Measurements from ENCODE around the gene ZNF575. TPM values are rescaled to one million over a fixed set of nuclear protein-coding genes. Genes with fewer than 3 reads are reported as not detected.

The ZNF575 gene
- polyA plus RNA-seq (2013, experiment 1 of 2; ENCODE audit: insufficient read length), result 2.8 TPM
- polyA plus RNA-seq (2013, experiment 2 of 2; ENCODE audit: insufficient read length), result 3.6 TPM

- DNase-seq, result peak; percentile 93
Measured at GRCh38 chr19:43532962-43533545, at the start of gene ZNF575. Gene ZNF575, plus strand, starts transcription at chr19:43533188. Its CDS starts 1,235 bp downstream, at chr19:43534423.

GRCh38 chr19:43483281-43483680 is 49.7 kb upstream of the ZNF575 start:
- DNase-seq, result no peak

GRCh38 chr19:43485951-43486350 is 47.0 kb upstream of the ZNF575 start:
- no peak for DNase-seq

- DNase-seq, result no peak
Measured at GRCh38 chr19:43486412-43486811, 46.6 kb upstream of the ZNF575 start.

GRCh38 chr19:43488179-43488578 is 44.8 kb upstream of the ZNF575 start:
- no peak for DNase-seq

GRCh38 chr19:43489310-43489709 is 43.7 kb upstream of the ZNF575 start:
- DNase-seq, result no peak

- no peak for DNase-seq
Measured at GRCh38 chr19:43489979-43490599, 42.9 kb upstream of the ZNF575 start.

- no peak for DNase-seq
Measured at GRCh38 chr19:43490759-43491158, 42.2 kb upstream of the ZNF575 start.

- no peak for DNase-seq
Measured at GRCh38 chr19:43495082-43495481, 37.9 kb upstream of the ZNF575 start.

- DNase-seq, result no peak
Measured at GRCh38 chr19:43496960-43497359, 36.0 kb upstream of the ZNF575 start.

- no peak for DNase-seq
Measured at GRCh38 chr19:43498233-43498842, 34.6 kb upstream of the ZNF575 start.

GRCh38 chr19:43499042-43499441 is 33.9 kb upstream of the ZNF575 start:
- no peak for DNase-seq

GRCh38 chr19:43501661-43502418 is 31.1 kb upstream of the ZNF575 start:
- no peak for DNase-seq

- no peak for DNase-seq
Measured at GRCh38 chr19:43502419-43502976, 30.5 kb upstream of the ZNF575 start.

GRCh38 chr19:43503501-43504425 is 29.2 kb upstream of the ZNF575 start:
- peak; percentile 86 for DNase-seq

GRCh38 chr19:43504426-43505185 is 28.4 kb upstream of the ZNF575 start, which contains the start of gene PHLDB3:
Gene PHLDB3, minus strand, starts transcription at chr19:43504746. Its CDS starts 628 bp downstream, at chr19:43504118.
- DNase-seq, result peak; percentile 15

GRCh38 chr19:43505186-43505456 is 27.9 kb upstream of the ZNF575 start:
- no peak for DNase-seq

GRCh38 chr19:43505941-43506340 is 27.0 kb upstream of the ZNF575 start:
- DNase-seq, result no peak

- DNase-seq, result no peak
Measured at GRCh38 chr19:43506629-43507028, 26.4 kb upstream of the ZNF575 start.

GRCh38 chr19:43507880-43508279 is 25.1 kb upstream of the ZNF575 start:
- DNase-seq, result no peak

GRCh38 chr19:43510713-43511112 is 22.3 kb upstream of the ZNF575 start:
- DNase-seq, result no peak

Measured in fibroblast of skin of back (primary cell).